RWPE1 (cell line): Measurements from ENCODE around the gene CCDC91.

Experiments used
- CTCF ChIA-PET: fragments of 350-600 bp; sonication (Branson Sonifier 250); formaldehyde crosslinking; extraction: SDS; loops from one replicate; lab custom pipeline; 2021; lab: Yijun Ruan, JAX
- POLR2A ChIA-PET: fragments of 400-600 bp; formaldehyde crosslinking; extraction: SDS; loops from one replicate; lab custom pipeline; 2020; ENCODE audit warnings: antibody characterized with exemption; ENCODE audit not compliant: low non-redundant PET; lab: Yijun Ruan, JAX
- DNase-seq: peaks from one replicate; pipeline ENCODE4 v3.0.0; 2012; ENCODE audit warnings: low spot score
- H3K27ac ChIP-seq: fragments of 450-650 bp; 2 replicates; pipeline ENCODE4 v1.5.1; 2017
- CTCF ChIP-seq: fragments of 450-650 bp; conservative IDR thresholded peaks from 2 replicates; pipeline ENCODE4 v1.5.1; 2017; ENCODE audit warnings: low read depth, mild to moderate bottlenecking

The CCDC91 gene

DNA sequence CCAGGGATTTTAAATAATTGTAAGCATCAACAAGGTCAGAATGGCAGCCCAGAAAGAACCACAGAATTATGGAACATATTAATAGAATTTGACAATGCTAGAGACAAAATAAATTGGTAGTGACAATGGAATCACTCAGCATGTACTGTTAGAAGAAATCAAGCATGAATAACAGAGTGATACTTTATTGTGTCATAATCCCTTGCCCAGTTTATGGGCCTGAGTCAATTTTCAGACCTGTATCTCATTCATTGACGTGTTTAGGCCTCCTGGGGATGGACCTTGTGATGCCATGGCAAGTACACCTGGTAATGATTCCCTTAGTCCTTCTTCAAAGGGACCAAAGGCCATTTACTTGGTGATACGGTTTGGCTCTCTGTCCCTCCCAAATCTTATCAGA is 12.8 kb upstream of the CCDC91 start:
- no peak for DNase-seq
- TF ChIP-seq CTCF = no peak
- CTCF ChIA-PET = no interaction called here
- POLR2A ChIA-PET = no interaction called here
- H3K27ac ChIP-seq = no peak overlapping the region

- H3K27ac ChIP-seq = no peak overlapping the region
- TF ChIP-seq CTCF = no peak
- no peak for DNase-seq
- CTCF ChIA-PET = no interaction called here
- POLR2A ChIA-PET = no interaction called here
Measured at GRCh38 chr12:28177905-28178304, 12.4 kb upstream of the CCDC91 start.

GRCh38 chr12:28178775-28179174 is 11.5 kb upstream of the CCDC91 start:
- POLR2A ChIA-PET = no interaction called here
- H3K27ac ChIP-seq = no peak overlapping the region
- TF ChIP-seq CTCF = no peak
- CTCF ChIA-PET = no interaction called here
- no peak for DNase-seq

DNA sequence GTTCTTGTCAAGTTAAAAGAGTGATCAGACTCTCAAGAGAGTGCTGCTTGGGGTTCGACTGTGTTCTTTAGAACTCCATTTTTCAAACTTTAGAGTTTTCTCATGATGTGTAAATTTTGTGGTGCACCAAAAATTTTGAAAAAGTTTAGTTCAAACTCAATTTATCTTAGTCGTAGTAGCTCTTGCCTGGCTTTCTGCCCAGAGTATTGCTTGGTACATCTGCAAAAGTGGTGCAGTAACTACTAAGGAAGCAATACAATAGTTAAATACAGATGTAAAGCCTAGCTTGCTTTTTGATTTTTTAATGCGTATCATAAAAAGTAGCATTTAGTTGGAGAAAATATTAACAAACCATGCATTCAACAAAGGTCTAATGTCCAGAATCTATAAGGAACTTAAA is 9.5 kb upstream of the CCDC91 start:
- no peak for DNase-seq
- TF ChIP-seq CTCF = no peak
- POLR2A ChIA-PET = no interaction called here
- no peak overlapping the region for H3K27ac ChIP-seq
- CTCF ChIA-PET = no interaction called here

DNA sequence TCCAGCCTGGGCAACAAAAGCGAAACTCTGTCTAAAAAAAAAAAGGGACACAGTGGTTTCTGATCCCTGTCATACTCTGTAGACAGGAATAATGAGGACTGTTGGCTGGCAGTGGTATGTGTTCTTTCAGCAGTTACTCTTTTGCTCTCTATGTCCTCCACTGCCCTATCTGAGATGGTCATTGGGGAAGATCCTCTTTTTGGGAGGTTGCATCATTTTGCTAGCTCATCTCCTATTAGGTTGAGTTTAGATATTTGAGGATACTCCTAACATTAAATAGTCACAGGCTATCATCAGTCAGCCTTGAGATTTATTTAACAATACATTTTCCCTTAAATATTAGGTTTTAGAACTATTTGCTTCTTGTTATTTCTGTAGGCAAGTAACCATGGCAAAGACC is 5.9 kb upstream of the CCDC91 start:
- TF ChIP-seq CTCF = no peak
- ChIA-PET CTCF (no interaction called here), POLR2A (no interaction called here)
- DNase-seq = no peak
- no peak overlapping the region for H3K27ac ChIP-seq

DNA sequence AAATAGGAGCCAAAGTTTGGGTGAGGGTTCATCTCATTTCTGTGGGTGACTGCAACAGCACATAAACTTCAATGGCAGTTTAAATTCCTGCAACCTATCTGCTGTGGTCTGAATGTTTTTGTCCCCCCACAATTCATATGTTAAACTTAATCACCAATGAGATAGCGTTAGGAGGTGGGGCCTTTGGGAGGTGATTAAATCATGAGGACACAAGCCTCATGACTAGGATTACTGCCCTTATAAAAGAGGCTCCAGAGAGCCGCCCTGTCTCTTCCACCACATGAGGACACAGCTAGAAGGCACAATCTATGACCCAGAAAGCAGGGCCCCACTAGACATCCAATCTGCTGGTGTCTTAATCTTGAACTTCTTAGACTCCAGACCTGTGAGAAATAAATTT is 3.8 kb upstream of the CCDC91 start:
- POLR2A ChIA-PET = no interaction called here

More for the DNA sequence above, 3.8 kb upstream of the CCDC91 start:
- H3K27ac ChIP-seq = no peak overlapping the region
- no peak for DNase-seq
- CTCF ChIA-PET = interaction anchor here (0.6 kb wide), 1 partner anchor 400 kb away, joined by 3 read pairs; no protein-coding TSS in a partner anchor
- TF ChIP-seq CTCF = no peak
